DND-41 (cell line): Measurements from ENCODE around the gene UNC79.

Experiments
- CTCF ChIP-seq: IDR thresholded peaks from 2 replicates; pipeline ENCODE4 v1.5.1; 2012; ENCODE audit warnings: borderline replicate concordance, low read length, moderate library complexity, mild to moderate bottlenecking; ENCODE audit not compliant: poor library complexity, severe bottlenecking; ENCODE audit errors: extremely low read depth
- EZH2 ChIP-seq: IDR thresholded peaks from 3 replicates; pipeline ENCODE4 v1.6.1; 2012; ENCODE audit warnings: borderline replicate concordance, low read depth, mild to moderate bottlenecking, moderate library complexity, low read length, inconsistent platforms; ENCODE audit not compliant: severe bottlenecking

GRCh38 chr14:93744876-93745275, 314.1 kb downstream of the UNC79 start:
- no peak for TF ChIP-seq CTCF
- no peak for TF ChIP-seq EZH2
